Mucosa of descending colon (tissue), 3 donors: ENCODE measurements around the gene CPLANE2. TPM values are rescaled to one million over a fixed set of nuclear protein-coding genes. Genes with fewer than 3 reads are reported as not detected.

Experiments used
- ATAC-seq: fragments of 200-7000 bp; cut with Tn5 transposase; one replicate; pipeline ENCODE4 v1.9.1; 2020; ENCODE audit warnings: mild to moderate bottlenecking, moderate library complexity
- DNase-seq, 3 donors: peaks; one replicate each; pipeline ENCODE4 v3.0.0-alpha.2; 2020
- H3K36me3 ChIP-seq: fragments of 200-600 bp; one replicate; pipeline ENCODE4 v1.8.0; 2021; ENCODE audit warnings: low read depth, mild to moderate bottlenecking
- H3K4me1 ChIP-seq: fragments of 200-600 bp; one replicate; pipeline ENCODE4 v1.8.0; 2021; ENCODE audit warnings: low read depth, mild to moderate bottlenecking
- H3K4me3 ChIP-seq: fragments of 200-600 bp; one replicate; pipeline ENCODE4 v1.8.0; 2021; ENCODE audit warnings: mild to moderate bottlenecking
- H3K9me3 ChIP-seq: fragments of 200-600 bp; one replicate; pipeline ENCODE4 v1.8.0; 2021; ENCODE audit warnings: mild to moderate bottlenecking
- CTCF ChIP-seq: fragments of 200-600 bp; IDR thresholded peaks from one replicate; pipeline ENCODE4 v1.8.0; 2022; ENCODE audit warnings: antibody characterized with exemption, mild to moderate bottlenecking
- intact Hi-C, 2 donors: fragments of 100-400 bp; cut with DNase I in 1 of 2; cut with micrococcal nuclease in 1 of 2; formaldehyde crosslinking; loops; one replicate each; pipeline versions ENCODE4 v1.11.0 to v1.11.1; 2022; cut with DNase I, micrococcal nuclease
- total RNA-seq, 3 donors: library from RNA; stranded (reverse); fragmentation: NEBNext Ultra II Directional in 2 of 3; extraction: Animal tissue kit (Norgen Biotek cat#: 25700) in 2 of 3; gene quantifications; one replicate each; pipeline versions ENCODE4 v1.2.1 to v1.2.4, GENCODE V29; 2021 to 2023
- donor health status: DM: no; HTN: no; CAD: no; lungs with moderate emphysema.
- donor health status: DM: no; HTN: no; CAD: no.
- donor health status: DM: no; HTN: yes; CAD: no.

The CPLANE2 gene
- total RNA-seq, 3 donors from 2014 or later = 5.3 to 9.9 (median 5.9) TPM

GRCh38 chr1:16275591-16275990 lies 38.6 kb upstream of the CPLANE2 start:
- intact Hi-C loops = no loop called here
- ATAC-seq = no peak

DNA sequence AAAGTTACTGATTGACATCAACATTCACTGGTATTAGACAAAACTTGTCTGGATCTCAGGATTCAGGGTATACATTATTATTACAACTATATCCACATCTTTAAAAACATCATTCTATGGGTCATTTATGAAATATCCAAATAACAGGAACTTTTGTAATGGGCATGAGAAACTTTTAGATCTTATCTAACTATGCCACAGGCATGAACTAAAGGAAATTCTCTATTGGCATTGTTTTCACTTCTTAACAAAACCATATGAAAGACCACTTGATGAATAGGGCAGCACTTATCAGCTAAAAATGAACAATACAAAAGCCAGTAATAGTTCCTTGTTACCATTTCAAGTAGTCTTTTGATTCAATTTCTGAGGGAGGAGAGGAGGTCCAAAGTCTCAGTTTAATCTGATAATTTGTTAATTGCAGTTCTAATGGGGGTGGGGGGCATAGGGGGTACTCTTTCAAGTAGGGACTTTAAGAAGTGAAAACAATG lies 30.8 kb upstream of the CPLANE2 start:
- Histone ChIP-seq H3K4me1 (no peaks in the 10 kb centered on the region), H3K4me3 (no peak overlapping the region), H3K9me3 (no peaks in the 10 kb centered on the region), H3K36me3 (no peaks in the 10 kb centered on the region)
- no peak for TF ChIP-seq CTCF
- no peak for DNase-seq
- ATAC-seq = no peak
- intact Hi-C loops = no loop called here

More at GRCh38 chr1:16275591-16275990, 38.6 kb upstream of the CPLANE2 start:
- H3K36me3 ChIP-seq = no peaks in the 10 kb centered on the region
- H3K4me1 ChIP-seq = no peaks in the 10 kb centered on the region
- TF ChIP-seq CTCF = no peak
- no peak for DNase-seq
- H3K4me3 ChIP-seq = no peak overlapping the region
- H3K9me3 ChIP-seq = no peaks in the 10 kb centered on the region

DNA sequence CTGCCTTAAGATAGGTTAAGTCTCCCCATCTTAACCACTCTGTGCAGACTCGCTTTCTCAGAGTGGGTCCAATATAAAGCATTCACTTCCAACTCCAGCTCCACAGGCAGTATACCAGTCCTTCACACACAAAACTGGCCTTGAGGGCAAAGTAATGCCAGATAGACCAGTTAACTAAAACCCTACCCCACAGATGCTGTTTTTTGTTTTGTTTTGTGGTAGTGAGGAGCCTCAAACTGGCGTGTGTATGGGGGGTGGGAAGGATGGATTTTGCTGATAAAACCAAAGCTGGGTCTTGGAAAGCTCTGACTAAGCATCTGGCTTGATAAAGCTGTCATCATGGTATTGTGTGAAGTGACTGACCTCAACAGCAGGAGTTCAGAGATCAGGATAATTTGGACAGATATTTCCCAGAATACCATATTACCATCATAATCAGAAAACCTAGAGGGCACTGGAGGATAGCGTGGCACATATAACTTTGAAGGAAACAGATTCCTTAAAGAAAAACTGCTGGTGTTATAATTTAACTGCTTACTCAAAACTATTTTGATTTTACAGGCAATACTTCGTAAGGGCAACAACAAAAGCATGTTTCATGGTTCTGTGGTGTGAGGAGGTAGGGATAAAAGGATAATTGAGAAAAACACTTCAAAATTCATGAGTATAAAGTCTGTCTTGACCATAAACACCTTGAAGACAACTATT lies 29.6 kb upstream of the CPLANE2 start:
- ATAC-seq (no peak), DNase-seq (no peak)
- no peak for TF ChIP-seq CTCF

DNA sequence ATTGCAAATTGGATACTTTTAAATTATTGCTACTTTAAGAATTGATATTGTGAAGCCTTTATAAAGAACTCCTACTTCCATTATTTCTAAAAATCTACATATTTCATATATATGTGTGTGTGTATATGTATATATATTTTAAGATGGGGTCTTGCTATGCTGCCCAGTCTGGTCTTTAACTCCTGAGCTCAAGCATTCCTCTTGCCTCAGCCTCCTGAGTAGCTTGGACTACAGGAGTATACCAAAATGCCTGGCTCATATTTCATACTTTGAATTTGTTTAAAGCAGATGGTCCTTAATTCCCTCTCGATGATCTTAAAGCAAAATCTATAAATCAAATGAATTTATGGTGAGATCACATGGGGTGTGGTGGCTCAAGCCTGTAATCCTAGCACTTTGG lies 25.1 kb upstream of the CPLANE2 start:
- TF ChIP-seq CTCF = no peak
- DNase-seq = no peak
- no peak for ATAC-seq
- intact Hi-C loops = no loop called here
- Histone ChIP-seq H3K4me3 (no peak overlapping the region), H3K36me3 (no peaks in the 10 kb centered on the region), H3K4me1 (no peaks in the 10 kb centered on the region), H3K9me3 (no peaks in the 10 kb centered on the region)

More for the DNA sequence above, 29.6 kb upstream of the CPLANE2 start:
- no peaks in the 10 kb centered on the region for H3K4me1 ChIP-seq
- no peaks in the 10 kb centered on the region for H3K9me3 ChIP-seq
- H3K4me3 ChIP-seq = no peak overlapping the region
- intact Hi-C loops = no loop called here
- H3K36me3 ChIP-seq = no peaks in the 10 kb centered on the region

DNA sequence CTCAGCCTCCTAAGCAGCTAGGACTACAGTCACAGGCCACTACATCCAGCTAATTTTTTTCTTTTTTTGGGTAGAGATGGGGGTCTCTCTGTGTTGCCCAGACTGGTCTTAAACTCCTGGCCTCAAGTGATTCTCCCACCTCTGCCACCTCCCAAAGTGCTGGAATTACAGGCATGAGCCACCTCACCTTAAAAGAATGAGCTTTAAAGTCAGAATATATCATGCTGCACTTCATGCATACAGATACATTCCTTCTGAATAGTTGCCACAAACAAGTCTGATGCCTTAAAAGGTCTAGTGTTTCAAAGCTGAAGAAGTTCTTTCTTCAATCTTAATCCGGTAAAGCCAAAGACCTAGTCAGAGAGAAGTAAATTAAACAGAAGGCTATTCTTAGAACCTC lies 23.8 kb upstream of the CPLANE2 start:
- Histone ChIP-seq H3K4me3 (no peak overlapping the region), H3K9me3 (no peaks in the 10 kb centered on the region), H3K36me3 (no peaks in the 10 kb centered on the region), H3K4me1 (no peaks in the 10 kb centered on the region)
- no peak for ATAC-seq
- no peak for DNase-seq
- intact Hi-C loops = no loop called here
- no peak for TF ChIP-seq CTCF
